NK-92 (cell line): ENCODE measurements around the gene SOHLH1.

Source experiments
- DNase-seq: peaks from one replicate; lab custom pipeline; 2025; ENCODE audit not compliant: unreplicated experiment; lab: John Stamatoyannopoulos, UW

The SOHLH1 gene

GRCh38 chr9:135662758-135663450, 36.4 kb downstream of the SOHLH1 start, which contains the start of gene LCN9:
TSS of gene LCN9 (plus strand) at chr9:135663309. CDS start at chr9:135663322, 13 bp downstream.
- DNase-seq: no peak

DNA sequence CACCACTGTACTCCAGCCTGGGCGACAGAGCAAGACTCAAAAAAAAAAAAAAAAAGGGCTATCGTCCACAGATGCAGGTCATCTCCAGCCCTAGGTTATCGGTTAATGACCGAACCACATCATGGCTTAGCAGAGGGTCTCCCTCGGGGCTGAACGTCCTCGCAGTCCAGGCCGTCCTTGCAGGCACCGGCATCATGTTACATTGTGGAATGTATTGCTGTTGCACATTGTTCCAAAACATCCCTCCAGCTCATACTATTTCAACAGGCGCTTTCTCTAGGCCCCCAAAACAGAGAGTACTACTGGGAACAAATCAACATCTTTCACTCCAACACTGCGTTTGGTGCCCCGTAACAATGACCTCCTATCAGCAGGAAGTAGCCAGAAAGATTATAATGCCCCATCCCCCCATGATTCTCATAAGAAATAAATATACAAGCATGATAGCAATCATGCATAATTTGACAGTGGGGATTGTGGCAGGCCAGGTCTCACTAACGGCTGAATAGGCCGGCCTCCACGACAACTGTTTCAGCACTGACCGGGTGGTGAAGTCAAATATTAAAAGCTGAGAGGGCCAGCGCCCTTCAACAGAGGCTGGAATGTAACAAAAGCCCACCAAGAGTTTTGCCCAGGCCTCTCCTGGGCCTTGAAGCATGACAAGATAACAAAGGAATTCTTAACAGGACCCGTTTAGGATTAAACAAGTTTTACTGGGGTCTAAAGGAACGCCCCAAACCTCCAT, 37.3 kb downstream of the SOHLH1 start:
- DNase-seq: no peak

GRCh38 chr9:135660407-135660806, 38.9 kb downstream of the SOHLH1 start:
- DNase-seq: no peak

- no peak for DNase-seq
Measured at GRCh38 chr9:135659252-135659651, 40.0 kb downstream of the SOHLH1 start.

DNA sequence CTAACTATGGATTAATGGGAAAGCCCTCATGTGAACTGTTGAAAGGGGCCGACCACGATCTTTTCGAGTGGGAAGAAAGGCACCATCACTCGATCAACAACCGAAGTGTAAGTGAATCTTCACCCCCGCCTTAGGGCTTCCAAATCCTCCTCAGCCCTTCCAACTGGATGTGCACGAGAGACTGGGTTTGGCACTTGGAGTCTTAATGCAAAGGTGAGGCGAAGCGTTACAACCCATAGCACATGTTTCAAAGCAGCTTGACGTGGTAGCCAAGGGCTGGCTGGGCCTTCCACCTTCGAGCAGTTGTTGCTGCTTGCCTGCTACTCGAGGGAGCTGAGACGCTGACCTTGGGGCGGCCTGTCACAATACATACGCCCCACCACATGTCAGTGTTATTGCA, 41.9 kb downstream of the SOHLH1 start:
- no peak for DNase-seq

DNA sequence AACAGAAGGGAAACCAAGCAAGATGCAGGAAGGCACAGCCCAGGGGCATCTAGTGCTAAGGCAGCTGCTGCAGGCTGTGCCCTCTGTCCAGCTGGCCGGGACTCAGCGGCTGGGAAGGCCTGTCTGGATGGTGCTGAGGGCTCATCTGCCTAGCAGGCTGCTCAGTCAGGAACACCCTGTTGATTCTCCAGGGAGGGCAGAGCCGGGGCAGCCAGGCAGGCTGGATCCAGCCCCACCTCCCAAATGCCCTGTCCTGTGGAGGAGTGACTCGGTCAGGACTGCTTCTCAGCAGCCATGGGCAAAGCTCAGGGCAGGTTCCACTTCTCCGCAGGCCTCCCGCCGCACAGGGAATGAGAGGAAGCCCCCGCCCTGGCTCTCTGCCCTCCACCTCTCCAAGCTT, 44.0 kb downstream of the SOHLH1 start:
- no peak for DNase-seq

- DNase-seq: no peak
Measured at GRCh38 chr9:135650408-135650807, 48.9 kb downstream of the SOHLH1 start.

- no peak for DNase-seq
Measured at GRCh38 chr9:135649508-135649907, 49.8 kb downstream of the SOHLH1 start.

GRCh38 chr9:135648494-135649410, 50.5 kb downstream of the SOHLH1 start:
- no peak for DNase-seq

DNA sequence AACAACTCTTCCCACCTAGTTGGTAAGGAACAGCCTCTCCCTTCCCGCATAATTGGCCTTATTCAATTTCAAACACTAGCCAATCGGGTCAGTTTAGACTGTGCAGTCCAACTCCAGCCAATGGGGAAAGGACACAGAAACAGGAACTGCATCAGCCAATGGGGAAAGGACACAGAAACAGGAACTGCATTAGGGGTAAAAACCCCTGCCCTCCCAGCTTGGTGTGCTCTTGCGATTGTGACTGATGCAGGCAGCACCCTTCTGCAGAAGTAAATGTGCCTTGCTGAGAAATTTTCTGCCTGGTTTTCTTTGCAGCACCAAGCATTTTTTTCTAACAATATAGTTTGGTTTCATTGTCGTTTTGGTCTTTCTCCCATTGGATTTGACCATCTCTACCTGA, 51.4 kb downstream of the SOHLH1 start:
- no peak for DNase-seq

GRCh38 chr9:135644631-135645218, 54.6 kb downstream of the SOHLH1 start:
- no peak for DNase-seq
